Neural crest cell (in vitro differentiated cells): ENCODE measurements around the gene SORCS2. TPM values are rescaled to one million over a fixed set of nuclear protein-coding genes. Genes with fewer than 3 reads are reported as not detected.
A peak's percentile ranks its signal among the peaks of the same experiment; 100 is the strongest.

Experiments
- DNase-seq: peaks from one replicate; pipeline ENCODE4 v3.0.0; 2021; ENCODE audit warnings: low read depth, mixed read lengths, low spot score
- H3K27ac Mint-ChIP-seq: one replicate; pipeline ENCODE4 v1.8.0; 2021; ENCODE audit warnings: mild to moderate bottlenecking, mixed read lengths; ENCODE audit not compliant: unreplicated experiment
- H3K27me3 Mint-ChIP-seq: 2 replicates; pipeline ENCODE4 v1.8.0; 2021; ENCODE audit warnings: low read depth, mild to moderate bottlenecking, mixed read lengths
- H3K36me3 Mint-ChIP-seq: 2 replicates; pipeline ENCODE4 v1.8.0; 2021; ENCODE audit warnings: low read depth, mild to moderate bottlenecking, mixed read lengths
- H3K4me1 Mint-ChIP-seq: 2 replicates; pipeline ENCODE4 v1.8.0; 2021; ENCODE audit warnings: mixed read lengths
- H3K4me3 Mint-ChIP-seq: one replicate; pipeline ENCODE4 v1.8.0; 2021; ENCODE audit warnings: mild to moderate bottlenecking, mixed read lengths
- H3K9me3 Mint-ChIP-seq: 2 replicates; pipeline ENCODE4 v1.8.0; 2021; ENCODE audit warnings: mixed read lengths
- total RNA-seq: library from RNA; stranded (reverse); gene quantifications from 2 replicates; pipeline ENCODE4 v1.2.1, GENCODE V29; 2021
- TF ChIP-seq, protein P1 (sequence below): fragments of 200-600 bp; sonication (generic); conservative IDR thresholded peaks from 2 replicates; pipeline ENCODE4 v1.5.0; 2021; ENCODE audit warnings: antibody characterized with exemption, mild to moderate bottlenecking

SORCS2 gene
- total RNA-seq, 1 donor from 2014 or later: 1.1 TPM

DNA sequence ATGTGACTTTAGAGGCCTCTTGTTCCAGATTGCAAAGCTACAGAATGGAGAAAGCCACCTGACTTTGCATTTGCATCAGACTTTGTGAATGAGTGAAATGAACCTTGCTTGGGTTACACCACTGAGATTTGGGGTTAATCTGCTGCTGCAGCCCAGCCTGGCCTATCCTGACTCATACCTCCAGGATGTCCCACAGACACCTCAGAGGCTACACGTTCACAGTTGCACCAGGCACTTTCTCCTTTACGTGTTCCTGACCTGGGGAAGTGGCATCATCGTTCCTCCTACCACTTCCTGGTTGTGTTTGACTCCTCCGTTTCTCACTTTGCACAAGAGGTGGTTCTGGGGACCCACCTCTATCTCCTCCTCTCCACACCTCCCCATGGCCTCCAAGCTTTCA, 9.2 kb upstream of the SORCS2 start:
- DNase-seq: no peak
- H3K9me3 Mint-ChIP-seq: peaks cover 8% of the 10 kb centered on the region
- H3K27me3 Mint-ChIP-seq: peaks cover 15% of the 10 kb centered on the region
- TF ChIP-seq, protein P1, sequence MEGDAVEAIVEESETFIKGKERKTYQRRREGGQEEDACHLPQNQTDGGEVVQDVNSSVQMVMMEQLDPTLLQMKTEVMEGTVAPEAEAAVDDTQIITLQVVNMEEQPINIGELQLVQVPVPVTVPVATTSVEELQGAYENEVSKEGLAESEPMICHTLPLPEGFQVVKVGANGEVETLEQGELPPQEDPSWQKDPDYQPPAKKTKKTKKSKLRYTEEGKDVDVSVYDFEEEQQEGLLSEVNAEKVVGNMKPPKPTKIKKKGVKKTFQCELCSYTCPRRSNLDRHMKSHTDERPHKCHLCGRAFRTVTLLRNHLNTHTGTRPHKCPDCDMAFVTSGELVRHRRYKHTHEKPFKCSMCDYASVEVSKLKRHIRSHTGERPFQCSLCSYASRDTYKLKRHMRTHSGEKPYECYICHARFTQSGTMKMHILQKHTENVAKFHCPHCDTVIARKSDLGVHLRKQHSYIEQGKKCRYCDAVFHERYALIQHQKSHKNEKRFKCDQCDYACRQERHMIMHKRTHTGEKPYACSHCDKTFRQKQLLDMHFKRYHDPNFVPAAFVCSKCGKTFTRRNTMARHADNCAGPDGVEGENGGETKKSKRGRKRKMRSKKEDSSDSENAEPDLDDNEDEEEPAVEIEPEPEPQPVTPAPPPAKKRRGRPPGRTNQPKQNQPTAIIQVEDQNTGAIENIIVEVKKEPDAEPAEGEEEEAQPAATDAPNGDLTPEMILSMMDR: no peak
- H3K4me3 Mint-ChIP-seq: no peak overlapping the region
- no peaks in the 10 kb centered on the region for H3K4me1 Mint-ChIP-seq
- peaks cover 3% of the 10 kb centered on the region for H3K36me3 Mint-ChIP-seq
- no peak overlapping the region for H3K27ac Mint-ChIP-seq

DNA sequence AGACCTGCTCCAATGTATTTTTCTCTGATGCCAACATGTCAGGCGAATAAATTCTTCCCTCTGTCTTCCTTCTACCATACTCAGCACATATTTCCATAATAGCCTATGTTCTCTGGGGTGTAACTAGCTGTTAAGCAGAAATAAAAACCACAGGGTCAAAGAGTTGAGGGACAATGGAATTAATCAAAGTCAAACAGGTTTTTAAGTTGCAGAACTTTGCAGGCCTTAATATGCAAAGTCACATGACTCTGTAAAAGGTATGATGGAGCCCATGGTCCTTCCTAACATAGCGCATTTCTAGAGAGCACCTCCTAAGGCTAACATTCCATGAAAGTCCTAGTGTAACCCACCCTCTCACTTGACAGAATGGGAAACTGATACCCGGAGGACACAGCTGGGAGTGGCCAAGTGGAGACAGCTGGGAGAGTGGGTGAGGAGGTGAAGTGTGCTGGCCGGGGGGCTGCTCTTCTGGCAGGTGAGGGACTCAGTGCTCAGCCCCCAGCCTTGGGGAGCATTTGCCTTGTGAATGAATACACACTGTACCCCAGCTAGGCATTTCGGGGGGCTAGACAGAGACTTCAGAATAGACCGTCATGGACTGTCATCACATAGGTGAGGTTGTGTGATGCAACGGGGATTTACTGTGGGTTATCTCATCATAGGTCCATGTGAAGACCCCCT, 8.4 kb upstream of the SORCS2 start:
- Mint-ChIP-seq H3K27ac (no peak overlapping the region), H3K9me3 (peaks cover 8% of the 10 kb centered on the region)

DNA sequence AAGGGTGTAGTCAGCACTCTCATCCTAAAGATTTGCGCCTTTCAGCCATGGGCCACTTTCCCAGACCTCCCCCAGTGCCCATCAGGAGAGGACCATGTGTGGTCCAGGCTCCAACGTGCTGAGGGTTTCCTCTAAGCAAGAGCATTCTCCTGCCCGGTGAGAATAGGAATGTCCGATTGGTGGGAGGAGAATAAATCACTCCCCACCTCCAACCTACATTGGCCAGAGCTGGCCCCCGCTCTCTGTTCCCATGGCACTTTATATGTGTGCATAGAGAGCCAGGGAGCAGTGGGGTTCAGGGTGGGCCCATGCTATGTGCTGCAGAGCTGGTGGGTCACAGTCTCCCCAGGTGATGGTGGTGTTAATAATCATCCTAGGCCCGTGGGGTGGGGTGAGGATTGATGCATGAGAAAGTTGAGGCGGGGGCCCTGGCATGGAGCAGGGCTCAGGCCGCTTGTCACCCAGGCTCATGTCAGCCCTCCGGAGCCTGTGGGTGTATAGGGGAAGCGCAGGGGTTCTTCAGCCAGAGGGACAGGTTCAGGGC, 6.8 kb upstream of the SORCS2 start:
- Mint-ChIP-seq H3K27ac (no peak overlapping the region), H3K27me3 (peaks cover 39% of the 10 kb centered on the region), H3K36me3 (no peaks in the 10 kb centered on the region), H3K9me3 (peaks cover 2% of the 10 kb centered on the region), H3K4me1 (no peaks in the 10 kb centered on the region), H3K4me3 (no peak overlapping the region)
- TF ChIP-seq, protein P1: no peak
- DNase-seq: no peak

More for the DNA sequence above, 8.4 kb upstream of the SORCS2 start:
- no peak overlapping the region for H3K4me3 Mint-ChIP-seq
- TF ChIP-seq, protein P1: no peak
- no peaks in the 10 kb centered on the region for H3K4me1 Mint-ChIP-seq
- peaks cover 3% of the 10 kb centered on the region for H3K36me3 Mint-ChIP-seq
- no peak for DNase-seq
- H3K27me3 Mint-ChIP-seq: peaks cover 22% of the 10 kb centered on the region

DNA sequence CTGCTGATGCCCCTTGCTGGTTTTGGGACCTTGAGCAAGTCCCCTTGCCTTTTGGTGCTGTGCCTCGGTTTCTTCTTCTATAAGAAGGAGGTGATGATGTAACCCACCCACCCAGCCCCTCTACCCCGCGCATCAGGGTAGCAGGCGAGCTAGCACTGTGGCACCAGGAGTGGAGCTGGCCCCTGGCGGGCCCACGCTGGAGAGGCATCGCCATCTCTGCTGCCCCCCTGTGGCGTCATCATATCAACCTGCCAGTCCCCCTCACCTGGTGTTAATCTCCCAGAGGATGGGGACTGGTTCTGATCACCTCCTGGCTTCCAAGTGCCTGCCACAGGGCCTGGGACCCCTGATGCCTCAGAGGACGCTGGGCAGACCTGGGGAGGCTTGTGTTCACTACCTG, 6.3 kb upstream of the SORCS2 start:
- TF ChIP-seq, protein P1: peak; percentile 48
- Mint-ChIP-seq H3K27ac (no peak overlapping the region), H3K4me3 (no peak overlapping the region), H3K9me3 (peaks cover 2% of the 10 kb centered on the region), H3K27me3 (peaks cover 44% of the 10 kb centered on the region), H3K4me1 (no peaks in the 10 kb centered on the region), H3K36me3 (no peaks in the 10 kb centered on the region)
- DNase-seq: no peak

DNA sequence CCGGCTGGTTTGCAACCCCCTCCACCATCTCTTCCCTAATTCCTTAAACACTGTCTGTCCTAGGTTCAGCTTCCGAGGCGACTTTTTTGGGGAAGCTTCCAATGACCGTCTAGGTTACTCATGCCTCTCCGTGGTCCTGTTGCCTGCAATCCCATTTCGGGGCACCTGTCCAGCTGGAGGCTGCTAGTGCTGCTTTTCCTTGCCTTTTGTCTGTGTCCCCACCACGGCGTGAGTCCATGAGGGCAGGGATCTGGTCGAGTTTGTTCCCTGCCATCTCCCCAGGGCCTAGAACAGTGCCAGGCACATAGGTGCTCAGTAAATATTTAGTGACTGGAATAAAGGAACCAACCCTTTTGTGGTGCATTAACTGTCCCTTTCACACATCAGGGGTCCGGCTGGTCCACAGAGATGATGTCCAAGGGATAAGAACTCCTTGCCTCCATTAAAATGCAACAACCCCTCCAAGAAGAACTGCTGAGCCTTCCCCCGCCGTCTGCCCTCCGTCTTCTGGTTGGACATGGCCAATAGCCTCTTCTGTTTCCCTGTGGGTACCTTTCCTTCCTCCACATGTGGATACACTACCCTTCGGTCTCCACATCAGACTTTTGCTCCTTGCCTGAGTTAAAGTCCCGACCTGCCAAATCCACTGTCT, 5.7 kb upstream of the SORCS2 start:
- no peak overlapping the region for H3K27ac Mint-ChIP-seq

More for the DNA sequence above, 5.7 kb upstream of the SORCS2 start:
- Mint-ChIP-seq H3K4me1 (no peaks in the 10 kb centered on the region), H3K36me3 (no peaks in the 10 kb centered on the region), H3K27me3 (peaks cover 45% of the 10 kb centered on the region), H3K4me3 (no peak overlapping the region), H3K9me3 (peaks cover 2% of the 10 kb centered on the region)
- DNase-seq: no peak
- TF ChIP-seq, protein P1: no peak
